Lower leg skin (tissue), 4 donors: ENCODE results near the gene WHAMM. TPM values are rescaled to one million over a fixed set of nuclear protein-coding genes. Genes with fewer than 3 reads are reported as not detected.
A peak's percentile ranks its signal among the peaks of the same experiment; 100 is the strongest.

ENCODE experiments used
- DNase-seq, 2 donors: peaks; one replicate each; pipeline ENCODE4 v3.0.0-alpha.2; 2019; ENCODE audit warnings: low spot score in 2 of 2
- H3K4me3 ChIP-seq: fragments of 200-600 bp; sonication (generic); 2 replicates; pipeline ENCODE4 v1.5.1; 2017; ENCODE audit warnings: mild to moderate bottlenecking, low read depth; ENCODE audit not compliant: poor library complexity, severe bottlenecking
- POLR2A ChIP-seq, 2 donors: fragments of 450-650 bp; IDR thresholded peaks; one replicate each; pipeline ENCODE4 v1.6.1; 2016 to 2017; ENCODE audit warnings: antibody characterized with exemption in 2 of 2, mild to moderate bottlenecking in 1 of 2, moderate library complexity in 1 of 2
- WGBS, 2 donors: methylation state at CpG; one replicate each; pipeline ENCODE4 v1.1.5; 2018; 5-methylcytosine and 5-hydroxymethylcytosine counted together
- intact Hi-C: fragments of 100-400 bp; cut with DNase I; formaldehyde crosslinking; loops from one replicate; pipeline ENCODE4 v1.15.0; 2023; ENCODE audit warnings: low total_unique reads
- total RNA-seq, 4 donors: library from RNA; depleted of rRNA; stranded (reverse); fragments of >200 nt; gene quantifications; one replicate each; pipeline ENCODE4 v1.1.0, GENCODE V29; 2016
- TF ChIP-seq, protein P1 (sequence below), 3 donors: fragments of 450-650 bp; IDR thresholded peaks; one replicate each; pipeline ENCODE4 v1.5.1; 2016; ENCODE audit warnings: antibody characterized with exemption in 3 of 3, mild to moderate bottlenecking in 3 of 3, moderate library complexity in 2 of 3

Gene WHAMM
- total RNA-seq, 4 donors from 2014 or later: 11.0 to 20.0 (median 11.4) TPM

DNA sequence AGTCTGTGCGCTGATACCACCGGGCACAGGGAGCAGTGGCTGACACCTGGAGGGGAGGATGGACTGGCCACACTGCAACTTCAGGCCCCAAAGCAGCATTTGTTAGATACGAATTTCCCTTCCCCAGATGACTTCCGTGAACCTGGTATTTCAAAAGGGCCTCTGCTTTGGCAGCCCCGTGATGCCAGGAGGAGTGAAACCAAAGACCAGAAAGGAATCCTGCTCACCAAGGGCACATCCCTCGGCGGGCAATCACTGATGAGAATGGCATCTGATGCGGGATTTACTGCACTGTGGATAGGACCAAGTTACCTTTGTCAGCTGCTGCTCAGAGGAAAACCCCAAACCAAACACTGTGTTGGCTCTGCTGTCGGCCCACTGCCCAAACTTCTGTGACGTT, 65.5 kb downstream of the WHAMM start:
- WGBS, 2 donors: 73 to 79% methylated on average over 10 of the region's 10 CpGs
- H3K4me3 ChIP-seq: no peak overlapping the region
- no peak for TF ChIP-seq POLR2A (IDR thresholded peaks at IDR 0.05)
- TF ChIP-seq, protein P1, sequence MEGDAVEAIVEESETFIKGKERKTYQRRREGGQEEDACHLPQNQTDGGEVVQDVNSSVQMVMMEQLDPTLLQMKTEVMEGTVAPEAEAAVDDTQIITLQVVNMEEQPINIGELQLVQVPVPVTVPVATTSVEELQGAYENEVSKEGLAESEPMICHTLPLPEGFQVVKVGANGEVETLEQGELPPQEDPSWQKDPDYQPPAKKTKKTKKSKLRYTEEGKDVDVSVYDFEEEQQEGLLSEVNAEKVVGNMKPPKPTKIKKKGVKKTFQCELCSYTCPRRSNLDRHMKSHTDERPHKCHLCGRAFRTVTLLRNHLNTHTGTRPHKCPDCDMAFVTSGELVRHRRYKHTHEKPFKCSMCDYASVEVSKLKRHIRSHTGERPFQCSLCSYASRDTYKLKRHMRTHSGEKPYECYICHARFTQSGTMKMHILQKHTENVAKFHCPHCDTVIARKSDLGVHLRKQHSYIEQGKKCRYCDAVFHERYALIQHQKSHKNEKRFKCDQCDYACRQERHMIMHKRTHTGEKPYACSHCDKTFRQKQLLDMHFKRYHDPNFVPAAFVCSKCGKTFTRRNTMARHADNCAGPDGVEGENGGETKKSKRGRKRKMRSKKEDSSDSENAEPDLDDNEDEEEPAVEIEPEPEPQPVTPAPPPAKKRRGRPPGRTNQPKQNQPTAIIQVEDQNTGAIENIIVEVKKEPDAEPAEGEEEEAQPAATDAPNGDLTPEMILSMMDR (IDR thresholded peaks at IDR 0.05): no peak
- peak in 1 of 2 donors; percentile 52 for DNase-seq
- intact Hi-C loops: no loop called here

DNA sequence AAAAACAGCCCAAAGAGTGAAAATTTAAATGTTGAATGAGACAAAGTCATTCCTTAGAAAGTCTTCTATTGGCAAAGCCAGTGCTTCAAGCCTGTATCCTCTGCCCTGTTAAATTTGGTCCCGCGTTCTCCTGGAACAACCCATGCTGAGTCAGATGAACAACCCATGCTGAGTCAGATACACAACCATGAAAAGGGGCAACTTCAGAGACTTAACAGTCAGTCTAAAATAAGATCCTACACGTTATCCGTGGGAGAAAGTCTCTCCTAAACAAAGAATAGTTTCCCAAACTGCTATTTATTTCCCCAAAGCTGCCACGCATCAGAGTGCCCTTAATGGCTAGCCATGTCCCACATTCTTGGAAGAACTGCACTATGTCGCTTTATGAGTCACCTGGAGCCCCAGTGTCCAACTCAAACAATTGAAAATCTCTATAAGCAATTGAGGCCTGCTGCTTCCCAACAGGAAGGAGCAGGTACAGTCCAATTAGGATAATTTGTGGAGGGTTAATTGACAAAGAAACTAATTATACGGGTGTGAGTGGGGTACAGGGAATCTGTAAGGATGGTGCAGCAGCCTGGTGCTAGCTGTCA, 66.1 kb downstream of the WHAMM start:
- intact Hi-C loops: no loop called here
- DNase-seq: no peak
- no peak for TF ChIP-seq POLR2A (IDR thresholded peaks at IDR 0.05)
- TF ChIP-seq, protein P1 (IDR thresholded peaks at IDR 0.05): no peak
- 88 to 92% methylated on average over 7 of the region's 7 CpGs for WGBS, 2 donors
- no peak overlapping the region for H3K4me3 ChIP-seq

DNA sequence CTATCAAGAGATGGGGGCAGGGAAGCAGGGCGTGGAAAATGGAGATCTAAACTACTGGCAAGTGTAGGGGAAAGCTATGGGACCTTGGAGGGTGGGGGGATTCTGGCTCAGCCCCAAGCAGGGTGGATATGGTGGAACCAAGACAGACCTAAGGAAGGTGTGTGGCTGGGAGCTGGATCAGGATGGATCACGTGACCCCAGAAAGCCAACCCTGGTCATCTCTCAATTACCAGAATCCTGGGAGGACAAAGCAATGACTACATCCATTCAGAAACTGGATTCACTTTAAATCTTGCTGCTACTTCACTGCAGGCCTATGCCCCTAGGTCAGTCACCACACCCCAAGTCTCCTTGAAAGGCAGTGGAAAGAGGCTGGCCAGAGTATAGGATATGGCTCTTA, 68.4 kb downstream of the WHAMM start:
- DNase-seq: no peak
- TF ChIP-seq, protein P1 (IDR thresholded peaks at IDR 0.05): no peak
- TF ChIP-seq POLR2A (IDR thresholded peaks at IDR 0.05): no peak
- intact Hi-C loops: no loop called here
- WGBS, 2 donors: 91 to 94% methylated on average over 2 of the region's 2 CpGs
- H3K4me3 ChIP-seq: no peak overlapping the region

DNA sequence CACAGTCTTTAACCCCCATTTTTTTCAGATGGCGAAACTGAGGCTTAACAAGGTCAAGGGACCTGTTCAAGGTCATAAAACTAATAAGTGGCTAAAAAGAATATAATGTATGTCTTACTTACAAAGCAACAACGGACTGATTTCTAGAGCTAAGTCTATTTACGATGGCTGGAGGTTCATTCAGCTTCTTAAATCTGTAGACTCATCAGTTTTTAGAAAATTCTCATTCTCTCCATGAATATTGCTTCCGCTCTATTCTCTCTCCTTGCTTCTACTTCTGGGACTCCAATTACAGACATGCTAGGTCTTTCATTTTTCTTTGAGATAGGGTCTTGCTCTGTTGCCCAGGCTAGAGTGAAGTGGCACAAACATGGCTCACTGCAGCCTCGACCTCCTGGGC, 68.9 kb downstream of the WHAMM start:
- intact Hi-C loops: no loop called here
- WGBS, 2 donors: 92 to 93% methylated on average over 5 of the region's 5 CpGs
- H3K4me3 ChIP-seq: no peak overlapping the region
- TF ChIP-seq, protein P1 (IDR thresholded peaks at IDR 0.05): no peak
- no peak for TF ChIP-seq POLR2A (IDR thresholded peaks at IDR 0.05)
- no peak for DNase-seq

DNA sequence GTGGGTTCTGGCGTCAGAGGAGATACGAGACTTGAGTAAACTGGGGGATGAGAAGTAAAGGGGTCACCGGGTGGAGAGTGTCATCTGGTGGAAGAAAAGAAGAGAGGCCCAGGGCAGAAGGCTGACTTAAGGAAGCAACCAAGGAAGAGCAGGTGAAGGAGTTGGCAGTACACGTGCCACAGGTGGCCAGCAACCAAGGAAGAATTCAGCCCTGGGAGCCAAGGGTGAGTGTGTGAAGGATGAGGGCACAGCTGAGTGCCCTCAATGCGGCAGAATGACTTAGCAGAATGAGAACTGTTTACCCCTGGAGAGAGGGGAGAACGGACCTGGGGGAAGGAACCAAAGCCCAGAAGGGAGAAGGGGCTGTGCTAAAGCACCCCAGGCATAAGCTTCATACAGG, 71.3 kb downstream of the WHAMM start:
- DNase-seq: no peak
- WGBS, 2 donors: 80 to 82% methylated on average over 6 of the region's 6 CpGs
- intact Hi-C loops: no loop called here
- no peak for TF ChIP-seq POLR2A (IDR thresholded peaks at IDR 0.05)
- TF ChIP-seq, protein P1 (IDR thresholded peaks at IDR 0.05): no peak
- no peak overlapping the region for H3K4me3 ChIP-seq

DNA sequence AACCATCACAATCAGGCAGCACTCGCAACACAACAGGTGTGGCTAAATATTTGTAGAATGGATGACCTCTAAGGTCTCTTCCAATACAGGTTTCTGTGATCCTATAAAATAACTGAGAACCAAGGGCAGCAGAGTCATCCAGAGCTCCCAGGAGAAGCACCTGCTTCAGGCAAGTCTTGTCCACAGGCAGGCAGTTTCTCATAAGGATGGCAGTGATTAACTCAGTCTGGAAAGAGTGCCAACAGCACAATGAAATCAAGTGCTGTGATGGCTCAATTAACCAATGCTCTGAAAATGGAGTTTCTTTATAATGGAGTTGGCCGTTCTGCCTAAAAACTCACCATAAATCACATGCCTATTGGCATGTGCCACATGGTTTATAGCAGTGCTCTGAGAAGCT, 72.3 kb downstream of the WHAMM start:
- intact Hi-C loops: no loop called here
- 81 to 84% methylated on average over 2 of the region's 2 CpGs for WGBS, 2 donors
- DNase-seq: no peak
- H3K4me3 ChIP-seq: no peak overlapping the region
- TF ChIP-seq, protein P1 (IDR thresholded peaks at IDR 0.05): no peak
- TF ChIP-seq POLR2A (IDR thresholded peaks at IDR 0.05): no peak
